ENCODE measurements around the gene IGFBP3. TPM values are rescaled to one million over a fixed set of nuclear protein-coding genes. Genes with fewer than 3 reads are reported as not detected.

IGFBP3 gene, protein sequence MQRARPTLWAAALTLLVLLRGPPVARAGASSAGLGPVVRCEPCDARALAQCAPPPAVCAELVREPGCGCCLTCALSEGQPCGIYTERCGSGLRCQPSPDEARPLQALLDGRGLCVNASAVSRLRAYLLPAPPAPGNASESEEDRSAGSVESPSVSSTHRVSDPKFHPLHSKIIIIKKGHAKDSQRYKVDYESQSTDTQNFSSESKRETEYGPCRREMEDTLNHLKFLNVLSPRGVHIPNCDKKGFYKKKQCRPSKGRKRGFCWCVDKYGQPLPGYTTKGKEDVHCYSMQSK
- total RNA-seq, result 7.8 and 12.1 TPM in 2 replicates

DNA sequence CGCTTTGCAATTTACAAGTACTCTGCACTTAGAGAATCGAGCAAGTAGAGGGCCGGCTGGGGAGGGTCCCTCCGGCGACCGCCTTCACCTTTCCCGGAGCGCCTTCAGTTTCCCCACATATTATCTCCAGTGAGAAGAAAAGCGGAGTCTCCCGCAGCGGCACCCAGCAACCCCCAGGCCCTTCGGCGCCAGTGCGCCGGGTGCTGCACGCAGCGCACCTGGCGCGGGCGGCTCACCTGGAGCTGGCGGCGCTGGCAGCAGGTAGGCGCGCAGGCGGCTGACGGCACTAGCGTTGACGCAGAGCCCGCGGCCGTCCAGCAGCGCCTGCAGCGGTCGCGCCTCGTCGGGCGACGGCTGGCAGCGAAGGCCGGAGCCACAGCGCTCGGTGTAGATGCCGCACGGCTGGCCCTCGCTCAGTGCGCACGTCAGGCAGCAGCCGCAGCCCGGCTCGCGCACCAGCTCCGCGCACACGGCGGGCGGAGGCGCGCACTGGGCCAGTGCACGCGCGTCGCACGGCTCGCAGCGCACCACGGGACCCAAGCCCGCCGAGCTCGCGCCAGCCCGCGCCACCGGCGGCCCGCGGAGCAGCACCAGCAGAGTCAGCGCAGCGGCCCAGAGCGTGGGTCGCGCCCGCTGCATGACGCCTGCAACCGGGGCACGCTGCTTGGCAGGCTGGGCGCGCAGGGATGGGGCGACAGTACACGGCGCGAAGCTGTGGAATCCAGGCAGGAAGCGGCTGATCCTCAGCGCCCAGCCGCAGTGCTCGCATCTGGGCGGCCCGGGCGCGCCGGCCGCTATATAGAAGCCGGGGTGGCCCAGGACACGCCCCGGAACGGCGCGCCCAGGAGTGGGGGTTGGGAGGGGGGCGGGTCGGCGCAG, at the start of gene IGFBP3:
IGFBP3 (minus strand) TSS at position 771 of the 879 bp plus-strand sequence; CDS start at position 639, 132 bp downstream.
- peaks cover 18% of the 10 kb centered on the region for H3K27me3 ChIP-seq (ENCODE audit: control insufficient read depth, insufficient read depth, low read length)
- DNase-seq (ENCODE audit: low read depth) (no peak), FAIRE-seq (no peak)
- H3K4me3 ChIP-seq (ENCODE audit: low read depth, low read length), result peak within 1 kb of the TSS; percentile 30
- H3K36me3 ChIP-seq (ENCODE audit: control insufficient read depth, insufficient read depth, low read length), result no peaks in the 10 kb centered on the region
- TF ChIP-seq, protein P1, sequence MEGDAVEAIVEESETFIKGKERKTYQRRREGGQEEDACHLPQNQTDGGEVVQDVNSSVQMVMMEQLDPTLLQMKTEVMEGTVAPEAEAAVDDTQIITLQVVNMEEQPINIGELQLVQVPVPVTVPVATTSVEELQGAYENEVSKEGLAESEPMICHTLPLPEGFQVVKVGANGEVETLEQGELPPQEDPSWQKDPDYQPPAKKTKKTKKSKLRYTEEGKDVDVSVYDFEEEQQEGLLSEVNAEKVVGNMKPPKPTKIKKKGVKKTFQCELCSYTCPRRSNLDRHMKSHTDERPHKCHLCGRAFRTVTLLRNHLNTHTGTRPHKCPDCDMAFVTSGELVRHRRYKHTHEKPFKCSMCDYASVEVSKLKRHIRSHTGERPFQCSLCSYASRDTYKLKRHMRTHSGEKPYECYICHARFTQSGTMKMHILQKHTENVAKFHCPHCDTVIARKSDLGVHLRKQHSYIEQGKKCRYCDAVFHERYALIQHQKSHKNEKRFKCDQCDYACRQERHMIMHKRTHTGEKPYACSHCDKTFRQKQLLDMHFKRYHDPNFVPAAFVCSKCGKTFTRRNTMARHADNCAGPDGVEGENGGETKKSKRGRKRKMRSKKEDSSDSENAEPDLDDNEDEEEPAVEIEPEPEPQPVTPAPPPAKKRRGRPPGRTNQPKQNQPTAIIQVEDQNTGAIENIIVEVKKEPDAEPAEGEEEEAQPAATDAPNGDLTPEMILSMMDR (IDR thresholded peaks at IDR 0.05; ENCODE audit: insufficient read depth, low read length, severe bottlenecking), result no peak

DNA sequence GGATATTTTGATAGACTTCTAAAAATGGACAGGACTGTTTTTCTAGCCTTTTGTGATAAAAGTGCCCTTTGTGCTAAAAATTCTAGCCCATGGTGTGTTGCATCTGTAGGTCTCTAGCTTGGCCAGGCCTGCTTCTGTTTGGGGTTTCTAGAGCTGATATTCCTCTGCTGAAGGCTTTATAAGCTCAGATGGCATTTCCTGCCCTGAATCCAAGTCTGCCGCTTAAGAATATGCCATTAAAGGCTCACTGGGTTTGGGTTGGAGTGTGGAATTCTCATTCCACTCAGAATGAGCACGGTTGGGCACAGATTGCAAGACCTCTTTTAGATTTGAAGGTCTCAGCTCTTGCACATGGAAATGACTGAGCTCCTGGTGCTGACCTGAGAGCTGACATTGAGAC, 49.4 kb upstream of the IGFBP3 start:
- TF ChIP-seq, protein P1 (IDR thresholded peaks at IDR 0.05; ENCODE audit: insufficient read depth, low read length, severe bottlenecking), result no peak
- FAIRE-seq (peak; percentile 52), DNase-seq (ENCODE audit: low read depth) (no peak)
- Histone ChIP-seq H3K27me3 (ENCODE audit: control insufficient read depth, insufficient read depth, low read length) (no peaks in the 10 kb centered on the region), H3K36me3 (ENCODE audit: control insufficient read depth, insufficient read depth, low read length) (no peaks in the 10 kb centered on the region), H3K4me3 (ENCODE audit: low read depth, low read length) (no peak overlapping the region)

DNA sequence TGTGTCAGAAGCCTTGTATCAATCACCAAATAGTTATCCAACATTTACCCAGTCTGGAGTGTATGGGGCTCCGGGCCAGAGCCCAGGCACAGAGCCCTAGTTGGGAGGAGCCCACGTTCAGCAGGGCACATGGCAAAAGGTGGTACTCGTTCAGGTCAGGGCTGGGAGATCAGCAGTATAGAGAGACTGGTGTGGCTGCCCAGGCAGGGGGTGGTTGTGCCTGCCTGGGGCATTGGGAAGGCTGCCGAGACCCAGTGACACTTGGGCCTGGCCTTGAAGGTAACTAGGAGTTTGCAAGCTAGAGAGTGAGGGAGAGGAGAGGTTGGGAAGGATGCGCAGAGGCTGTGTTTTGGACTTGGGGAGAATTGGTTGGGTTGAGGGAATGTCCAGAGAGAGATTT, 48.9 kb upstream of the IGFBP3 start:
- H3K4me3 ChIP-seq (ENCODE audit: low read depth, low read length), result no peak overlapping the region
- FAIRE-seq, result no peak
- no peaks in the 10 kb centered on the region for H3K27me3 ChIP-seq (ENCODE audit: control insufficient read depth, insufficient read depth, low read length)
- no peaks in the 10 kb centered on the region for H3K36me3 ChIP-seq (ENCODE audit: control insufficient read depth, insufficient read depth, low read length)
- TF ChIP-seq, protein P1 (IDR thresholded peaks at IDR 0.05; ENCODE audit: insufficient read depth, low read length, severe bottlenecking), result no peak
- no peak for DNase-seq (ENCODE audit: low read depth)

DNA sequence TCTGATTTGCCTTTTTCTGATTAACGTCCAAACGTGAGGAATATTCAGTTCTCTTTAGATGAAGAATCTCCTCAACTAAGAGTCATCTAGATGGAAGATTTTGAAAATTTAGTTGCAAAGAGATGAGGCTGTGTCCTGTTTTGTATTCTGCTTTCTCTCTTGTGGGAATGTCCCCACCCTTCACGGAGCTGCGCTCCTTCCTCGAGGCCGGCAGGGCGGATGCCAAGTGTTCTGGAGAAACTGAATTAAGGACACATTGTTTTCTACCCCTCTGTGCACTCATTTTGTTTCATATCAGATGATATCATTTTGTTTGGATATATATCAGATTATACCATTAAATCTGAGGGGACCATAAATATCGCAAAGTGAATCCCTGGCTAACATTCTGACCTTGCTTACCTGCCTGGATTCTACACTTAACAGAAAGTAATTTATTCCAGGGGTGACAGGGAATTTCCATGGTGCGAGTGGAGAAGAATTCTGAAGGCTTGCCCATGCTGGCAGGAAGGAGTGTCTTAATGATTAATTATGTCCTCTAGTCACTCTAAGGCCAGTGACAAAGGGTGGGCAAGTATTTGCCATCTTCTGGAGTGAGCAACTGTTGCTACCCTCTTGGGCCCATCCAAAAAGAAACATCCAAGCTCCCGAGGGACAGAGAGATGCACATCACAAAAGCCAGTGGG, 47.9 kb upstream of the IGFBP3 start:
- Histone ChIP-seq H3K4me3 (ENCODE audit: low read depth, low read length) (no peak overlapping the region), H3K27me3 (ENCODE audit: control insufficient read depth, insufficient read depth, low read length) (no peaks in the 10 kb centered on the region), H3K36me3 (ENCODE audit: control insufficient read depth, insufficient read depth, low read length) (no peaks in the 10 kb centered on the region)
- TF ChIP-seq, protein P1 (IDR thresholded peaks at IDR 0.05; ENCODE audit: insufficient read depth, low read length, severe bottlenecking), result no peak
- DNase-seq (ENCODE audit: low read depth) (no peak), FAIRE-seq (no peak)

DNA sequence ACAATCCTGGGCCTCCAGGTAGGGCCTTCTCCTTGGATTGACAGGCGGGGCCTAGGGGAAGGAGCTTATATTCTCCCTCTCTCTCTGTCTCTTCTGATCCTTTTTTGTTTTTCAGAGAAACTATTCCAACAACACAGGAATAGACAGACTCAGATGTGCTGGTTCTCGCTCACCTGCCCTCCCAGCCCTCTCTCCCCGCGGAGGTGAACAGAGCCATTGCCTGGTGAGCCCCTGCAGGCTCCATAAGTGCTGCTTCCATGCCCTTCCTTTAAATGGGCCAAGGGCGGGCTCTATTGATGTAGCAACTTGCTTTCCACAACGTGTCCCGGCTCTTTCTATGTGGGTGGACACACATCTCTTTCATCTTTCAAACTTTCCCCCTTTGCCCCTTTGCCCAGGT, 47.2 kb upstream of the IGFBP3 start:
- no peak for DNase-seq (ENCODE audit: low read depth)
- FAIRE-seq, result no peak

More for the DNA sequence above, 47.2 kb upstream of the IGFBP3 start:
- H3K36me3 ChIP-seq (ENCODE audit: control insufficient read depth, insufficient read depth, low read length), result no peaks in the 10 kb centered on the region
- no peak overlapping the region for H3K4me3 ChIP-seq (ENCODE audit: low read depth, low read length)
- H3K27me3 ChIP-seq (ENCODE audit: control insufficient read depth, insufficient read depth, low read length), result no peaks in the 10 kb centered on the region
- TF ChIP-seq, protein P1 (IDR thresholded peaks at IDR 0.05; ENCODE audit: insufficient read depth, low read length, severe bottlenecking), result no peak
